Measurements from ENCODE around the gene PRKRIP1.
A peak's percentile ranks its signal among the peaks of the same experiment; 100 is the strongest.

The PRKRIP1 gene

GRCh38 chr7:102410123-102410522 is 14.0 kb downstream of the PRKRIP1 start:
- DNase-seq (ENCODE audit: low read depth) = peak; percentile 22
- TF ChIP-seq CTCF (IDR thresholded peaks at IDR 0.05; ENCODE audit: insufficient read depth, low read depth, low read length, missing control alignments) = no peak
- no peak overlapping the region for H3K4me3 ChIP-seq (ENCODE audit: low read length)

GRCh38 chr7:102410918-102411317 is 14.8 kb downstream of the PRKRIP1 start:
- no peak overlapping the region for H3K4me3 ChIP-seq (ENCODE audit: low read length)
- no peak for TF ChIP-seq CTCF (IDR thresholded peaks at IDR 0.05; ENCODE audit: insufficient read depth, low read depth, low read length, missing control alignments)
- no peak for DNase-seq (ENCODE audit: low read depth)

- no peak overlapping the region for H3K4me3 ChIP-seq (ENCODE audit: low read length)
- TF ChIP-seq CTCF (IDR thresholded peaks at IDR 0.05; ENCODE audit: insufficient read depth, low read depth, low read length, missing control alignments) = peak; percentile 55
- DNase-seq (ENCODE audit: low read depth) = peak; percentile 37
Observed at GRCh38 chr7:102412548-102412947, 16.4 kb downstream of the PRKRIP1 start.

GRCh38 chr7:102413091-102413490 is 16.9 kb downstream of the PRKRIP1 start:
- TF ChIP-seq CTCF (IDR thresholded peaks at IDR 0.05; ENCODE audit: insufficient read depth, low read depth, low read length, missing control alignments) = no peak
- no peak for DNase-seq (ENCODE audit: low read depth)
- H3K4me3 ChIP-seq (ENCODE audit: low read length) = no peak overlapping the region

GRCh38 chr7:102413611-102414010 is 17.4 kb downstream of the PRKRIP1 start:
- no peak overlapping the region for H3K4me3 ChIP-seq (ENCODE audit: low read length)
- no peak for TF ChIP-seq CTCF (IDR thresholded peaks at IDR 0.05; ENCODE audit: insufficient read depth, low read depth, low read length, missing control alignments)
- DNase-seq (ENCODE audit: low read depth) = no peak

GRCh38 chr7:102415685-102416225 is 19.6 kb downstream of the PRKRIP1 start:
- H3K4me3 ChIP-seq (ENCODE audit: low read length) = no peak overlapping the region
- no peak for TF ChIP-seq CTCF (IDR thresholded peaks at IDR 0.05; ENCODE audit: insufficient read depth, low read depth, low read length, missing control alignments)
- no peak for DNase-seq (ENCODE audit: low read depth)

GRCh38 chr7:102416406-102416805 is 20.2 kb downstream of the PRKRIP1 start:
- H3K4me3 ChIP-seq (ENCODE audit: low read length) = no peak overlapping the region
- DNase-seq (ENCODE audit: low read depth) = no peak
- no peak for TF ChIP-seq CTCF (IDR thresholded peaks at IDR 0.05; ENCODE audit: insufficient read depth, low read depth, low read length, missing control alignments)

Data from epithelial cell of esophagus (primary cell).